ENCODE measurements around the gene FNDC3B. TPM values are rescaled to one million over a fixed set of nuclear protein-coding genes. Genes with fewer than 3 reads are reported as not detected.

The FNDC3B gene
- polyA plus RNA-seq, 2 of the 4 experiments (the other 2 are of a cell fraction): 29.5 to 33.6 TPM

- TF ChIP-seq EP300 (IDR thresholded peaks at IDR 0.05) (peak; percentile 80 to 90; a peak in 4 of 5 replicates), FOSL2 (IDR thresholded peaks at IDR 0.05) (peak; percentile 90), FOSL2 (CRISPR knock-in tag; IDR thresholded peaks at IDR 0.05) (peak; percentile 96), NPAS2 (CRISPR knock-in tag; IDR thresholded peaks at IDR 0.05; ENCODE audit: borderline replicate concordance) (no peak), CBX8 (IDR thresholded peaks at IDR 0.05) (no peak), HOXB5 (CRISPR knock-in tag; IDR thresholded peaks at IDR 0.05) (no peak), HOXB13 (CRISPR knock-in tag; IDR thresholded peaks at IDR 0.05; ENCODE audit: low read depth) (no peak), REST (IDR thresholded peaks at IDR 0.05) (no peak), ELK1 (IDR thresholded peaks at IDR 0.05; ENCODE audit: low read depth, low read length) (no peak), RCOR1 (IDR thresholded peaks at IDR 0.05; ENCODE audit: low read depth, low read length) (no peak), RFX5 (IDR thresholded peaks at IDR 0.05) (no peak), CHD2 (IDR thresholded peaks at IDR 0.05; ENCODE audit: low read length, partially characterized antibody) (no peak), HMGXB4 (CRISPR knock-in tag; IDR thresholded peaks at IDR 0.05; ENCODE audit: borderline replicate concordance) (no peak), HEYL (CRISPR knock-in tag; IDR thresholded peaks at IDR 0.05) (no peak), RARB (CRISPR knock-in tag; IDR thresholded peaks at IDR 0.05) (no peak), RAD21 (conservative IDR thresholded peaks at IDR 0.05 in 1 of 2, IDR thresholded peaks at IDR 0.05 in 1 of 2) (peak; percentile 11 to 45; a peak in 2 of 5 replicates), MAZ (IDR thresholded peaks at IDR 0.05; ENCODE audit: borderline replicate concordance, low read depth, low read length) (no peak), SMC3 (IDR thresholded peaks at IDR 0.05) (peak; percentile 20; the same call in 2 of the 3 replicates), BCL3 (IDR thresholded peaks at IDR 0.05) (peak; percentile 90; the same call in 2 of the 3 replicates)
Measured at GRCh38 chr3:172129850-172130716, 90.7 kb downstream of the FNDC3B start (continued).

Measured in A549 (cell line).